ES-I3 (cell line): ENCODE results near the gene ARL11.

Experiments used
- H3K36me3 ChIP-seq: 2 replicates; pipeline ENCODE4 v1.6.1; 2013; ENCODE audit warnings: mild to moderate bottlenecking, low read length, control low read depth, moderate library complexity; ENCODE audit not compliant: insufficient read depth
- H3K4me1 ChIP-seq: 2 replicates; pipeline ENCODE4 v1.6.1; 2013; ENCODE audit warnings: mild to moderate bottlenecking, control low read depth, low read length; ENCODE audit not compliant: insufficient read depth
- H3K9ac ChIP-seq: 2 replicates; pipeline ENCODE4 v1.6.1; 2013; ENCODE audit warnings: low read depth, mild to moderate bottlenecking, low read length, moderate library complexity
- H3K9me3 ChIP-seq: 2 replicates; pipeline ENCODE4 v1.6.1; 2013; ENCODE audit warnings: mild to moderate bottlenecking, low read length, moderate library complexity; ENCODE audit not compliant: control insufficient read depth, insufficient read depth

ARL11 gene

GRCh38 chr13:49681842-49682435, 53.6 kb downstream of the ARL11 start:
- 0 out of 2 replicates have a peak, but pooled peaks cover 6% of the 10 kb centered on the region for H3K36me3 ChIP-seq
- no peaks in the 10 kb centered on the region for H3K4me1 ChIP-seq
- H3K9me3 ChIP-seq: peaks cover 5% of the 10 kb centered on the region; the same call in 1 of the 2 replicates
- H3K9ac ChIP-seq: no peak overlapping the region
